Mesothelial cell of epicardium (in vitro differentiated cells): ENCODE results near the gene DUSP16. TPM values are rescaled to one million over a fixed set of nuclear protein-coding genes. Genes with fewer than 3 reads are reported as not detected.
A peak's percentile ranks its signal among the peaks of the same experiment; 100 is the strongest.

Source experiments
- DNase-seq, 2 experiments: peaks; one replicate each; pipeline ENCODE4 v3.0.0; 2021; ENCODE audit warnings: low spot score in 2 of 2; ENCODE audit not compliant: unreplicated experiment in 2 of 2
- H3K27ac Mint-ChIP-seq: 2 replicates; pipeline ENCODE4 v1.8.0; 2021; ENCODE audit warnings: mixed read lengths
- H3K27me3 Mint-ChIP-seq: 2 replicates; pipeline ENCODE4 v1.8.0; 2021; ENCODE audit warnings: low read depth, mixed read lengths
- H3K36me3 Mint-ChIP-seq: 2 replicates; pipeline ENCODE4 v1.8.0; 2021; ENCODE audit warnings: mixed read lengths
- H3K4me1 Mint-ChIP-seq: 2 replicates; pipeline ENCODE4 v1.8.0; 2021; ENCODE audit warnings: mixed read lengths
- H3K4me3 Mint-ChIP-seq: 2 replicates; pipeline ENCODE4 v1.8.0; 2021; ENCODE audit warnings: mild to moderate bottlenecking, moderate library complexity, mixed read lengths
- H3K9me3 Mint-ChIP-seq: 2 replicates; pipeline ENCODE4 v1.8.0; 2021; ENCODE audit warnings: mixed read lengths
- CTCF ChIP-seq: fragments of 200-600 bp; sonication (generic); IDR thresholded peaks from one replicate; pipeline ENCODE4 v1.5.0; 2021; ENCODE audit warnings: antibody characterized with exemption; ENCODE audit not compliant: unreplicated experiment
- total RNA-seq: library from RNA; stranded (reverse); gene quantifications from 3 replicates; pipeline ENCODE4 v1.2.1, GENCODE V29; 2021

Gene DUSP16
- total RNA-seq, 1 donor from 2014 or later = 31.5 TPM

- Mint-ChIP-seq H3K4me1 (peaks cover 29% of the 10 kb centered on the region), H3K9me3 (no peaks in the 10 kb centered on the region), H3K4me3 (no peak overlapping the region), H3K27ac (no peak overlapping the region), H3K27me3 (no peaks in the 10 kb centered on the region), H3K36me3 (peaks cover 12% of the 10 kb centered on the region)
- DNase-seq = no peak
- TF ChIP-seq CTCF = no peak
These were observed 42.4 kb downstream of the DUSP16 start for GRCh38 chr12:12520273-12520672.

- Mint-ChIP-seq H3K27me3 (no peaks in the 10 kb centered on the region), H3K4me3 (no peak overlapping the region), H3K4me1 (peaks cover 29% of the 10 kb centered on the region), H3K9me3 (no peaks in the 10 kb centered on the region), H3K36me3 (peaks cover 12% of the 10 kb centered on the region), H3K27ac (no peak overlapping the region)
- no peak for DNase-seq
- no peak for TF ChIP-seq CTCF
These were observed 43.2 kb downstream of the DUSP16 start for GRCh38 chr12:12519354-12519998.

GRCh38 chr12:12518919-12519318, 43.7 kb downstream of the DUSP16 start:
- Mint-ChIP-seq H3K36me3 (peaks cover 12% of the 10 kb centered on the region), H3K4me3 (no peak overlapping the region), H3K27me3 (no peaks in the 10 kb centered on the region), H3K27ac (peak overlapping the region; percentile 14), H3K4me1 (peaks cover 29% of the 10 kb centered on the region), H3K9me3 (no peaks in the 10 kb centered on the region)
- TF ChIP-seq CTCF = no peak
- DNase-seq = no peak

DNA sequence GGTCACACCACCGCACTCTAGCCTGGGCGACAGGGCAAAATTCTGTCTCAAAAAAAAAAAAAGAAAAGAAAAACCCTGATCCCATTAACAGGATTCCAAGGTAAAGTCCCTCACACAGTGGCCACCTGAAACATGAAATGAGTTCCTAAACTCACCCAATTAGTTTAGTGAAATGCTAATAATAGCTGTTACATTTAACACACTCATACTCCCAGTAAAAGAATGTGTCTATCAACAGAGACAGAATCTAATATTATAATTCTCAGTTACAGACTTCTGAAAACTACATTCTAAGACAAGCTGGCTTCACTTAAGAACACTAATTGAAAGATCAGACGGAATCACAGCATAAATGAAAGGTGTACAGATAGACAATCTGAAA, 44.2 kb downstream of the DUSP16 start:
- H3K27ac Mint-ChIP-seq = peak overlapping the region; percentile 14

GRCh38 chr12:12513416-12514006, 49.2 kb downstream of the DUSP16 start:
- no peak overlapping the region for H3K4me3 Mint-ChIP-seq
- H3K9me3 Mint-ChIP-seq = no peaks in the 10 kb centered on the region
- H3K4me1 Mint-ChIP-seq = peaks cover 1% of the 10 kb centered on the region
- H3K27ac Mint-ChIP-seq = no peak overlapping the region
- peaks cover 9% of the 10 kb centered on the region for H3K36me3 Mint-ChIP-seq
- no peak for TF ChIP-seq CTCF
- H3K27me3 Mint-ChIP-seq = no peaks in the 10 kb centered on the region
- DNase-seq = no peak

More for the DNA sequence above, 44.2 kb downstream of the DUSP16 start:
- Mint-ChIP-seq H3K9me3 (no peaks in the 10 kb centered on the region), H3K4me3 (no peak overlapping the region), H3K36me3 (peaks cover 12% of the 10 kb centered on the region), H3K27me3 (no peaks in the 10 kb centered on the region), H3K4me1 (peaks cover 29% of the 10 kb centered on the region)
- no peak for TF ChIP-seq CTCF
- no peak for DNase-seq
